IMR-90 (cell line): ENCODE data around the gene CARMIL1. TPM values are rescaled to one million over a fixed set of nuclear protein-coding genes. Genes with fewer than 3 reads are reported as not detected.

Experiments used
- ATAC-seq: fragments of 200-7000 bp; cut with Tn5 transposase; 2 replicates; pipeline ENCODE4 v1.9.1; 2020; ENCODE audit warnings: low read depth, mild to moderate bottlenecking, moderate library complexity
- BruUV-seq: library from RNA; stranded (reverse); fragments of 400-500 nt; replicated peaks from 2 replicates; lab custom pipeline; 2021; lab: Mats Ljungman, UMichigan
- CTCF ChIA-PET: fragments of 300-600 bp; formaldehyde crosslinking; extraction: SDS; loops from one replicate; lab custom pipeline; 2021; ENCODE audit warnings: antibody characterized with exemption; lab: Yijun Ruan, JAX
- POLR2A ChIA-PET: fragments of 300-600 bp; sonication (Branson Sonifier 250); formaldehyde crosslinking; loops from one replicate; lab custom pipeline; 2022; ENCODE audit warnings: antibody characterized with exemption; ENCODE audit not compliant: unreplicated experiment; lab: Charles Lee
- DNase-seq: peaks from one replicate; pipeline ENCODE4 v3.0.0; 2013
- H2AFZ ChIP-seq: replicated peaks from 2 replicates; pipeline ENCODE3; 2013; ENCODE audit warnings: low read length, mild to moderate bottlenecking; ENCODE audit not compliant: poor library complexity
- H2AK5ac ChIP-seq: 2 replicates; pipeline ENCODE4 v1.6.1; 2013; ENCODE audit warnings: low read depth, low read length, inconsistent platforms
- H2AK9ac ChIP-seq: replicated peaks from 2 replicates; pipeline ENCODE3; 2013; ENCODE audit warnings: mild to moderate bottlenecking, low read depth, low read length, moderate library complexity; ENCODE audit not compliant: poor library complexity
- H2BK120ac ChIP-seq: 2 replicates; pipeline ENCODE4 v1.6.1; 2013; ENCODE audit warnings: low read depth, low read length, inconsistent platforms
- H2BK15ac ChIP-seq: 3 replicates; pipeline ENCODE4 v1.6.1; 2013; ENCODE audit warnings: low read depth, low read length, inconsistent platforms
- H2BK20ac ChIP-seq: 2 replicates; pipeline ENCODE4 v1.6.1; 2013; ENCODE audit warnings: low read depth, mild to moderate bottlenecking, inconsistent platforms, low read length, moderate library complexity
- H2BK5ac ChIP-seq: 2 replicates; pipeline ENCODE4 v1.6.1; 2013; ENCODE audit warnings: mild to moderate bottlenecking, low read depth, low read length, inconsistent platforms; ENCODE audit not compliant: poor library complexity, severe bottlenecking
- H3K14ac ChIP-seq: replicated peaks from 2 replicates; pipeline ENCODE4 v1.6.1; 2013; ENCODE audit warnings: low read depth, low read length, inconsistent platforms
- H3K18ac ChIP-seq: 2 replicates; pipeline ENCODE4 v1.6.1; 2013; ENCODE audit warnings: low read depth, low read length, control low read depth
- H3K23ac ChIP-seq: 2 replicates; pipeline ENCODE4 v1.6.1; 2013; ENCODE audit warnings: low read depth, low read length, inconsistent platforms
- H3K27ac ChIP-seq: 2 replicates; pipeline ENCODE4 v1.5.1; 2013; ENCODE audit warnings: mild to moderate bottlenecking, control low read depth, low read length; ENCODE audit not compliant: insufficient read depth
- H3K27me3 ChIP-seq: 2 replicates; pipeline ENCODE4 v1.6.1; 2013; ENCODE audit warnings: low read length; ENCODE audit not compliant: control insufficient read depth, insufficient read depth
- H3K36me3 ChIP-seq: 2 replicates; pipeline ENCODE4 v1.6.1; 2013; ENCODE audit warnings: low read length, mixed read lengths; ENCODE audit not compliant: control insufficient read depth, insufficient read depth
- H3K4ac ChIP-seq: 2 replicates; pipeline ENCODE4 v1.6.1; 2013; ENCODE audit warnings: low read depth, low read length, inconsistent platforms
- H3K4me1 ChIP-seq: 2 replicates; pipeline ENCODE4 v1.6.1; 2013; ENCODE audit warnings: low read length, mixed read lengths; ENCODE audit not compliant: control insufficient read depth, insufficient read depth
- H3K4me2 ChIP-seq: 2 replicates; pipeline ENCODE4 v1.6.1; 2013; ENCODE audit warnings: low read depth, mild to moderate bottlenecking, control low read depth, low read length, moderate library complexity
- H3K4me3 ChIP-seq: 2 replicates; pipeline ENCODE4 v1.5.1; 2013; ENCODE audit warnings: low read depth, mild to moderate bottlenecking, control low read depth, low read length, moderate library complexity; ENCODE audit not compliant: insufficient read depth
- H3K56ac ChIP-seq: 2 replicates; pipeline ENCODE4 v1.6.1; 2013; ENCODE audit warnings: low read length, inconsistent platforms; ENCODE audit not compliant: insufficient read depth; ENCODE audit errors: extremely low read depth
- H3K79me1 ChIP-seq, 2 experiments: 2 replicates each; pipeline ENCODE4 v1.6.1; 2013; ENCODE audit warnings: low read length in 2 of 2, inconsistent platforms in 1 of 2, low read depth in 1 of 2
- H3K9ac ChIP-seq: 2 replicates; pipeline ENCODE4 v1.6.1; 2013; ENCODE audit warnings: low read depth, low read length, control low read depth
- H3K9me1 ChIP-seq: 2 replicates; pipeline ENCODE4 v1.6.1; 2013; ENCODE audit warnings: low read length, inconsistent platforms; ENCODE audit not compliant: insufficient read depth
- H3K9me3 ChIP-seq: 2 replicates; pipeline ENCODE4 v1.6.1; 2013; ENCODE audit warnings: low read length; ENCODE audit not compliant: control insufficient read depth, insufficient read depth
- H4K20me1 ChIP-seq: 2 replicates; pipeline ENCODE4 v1.6.1; 2013; ENCODE audit warnings: low read length, inconsistent platforms; ENCODE audit not compliant: insufficient read depth
- H4K5ac ChIP-seq: 2 replicates; pipeline ENCODE4 v1.6.1; 2013; ENCODE audit warnings: mild to moderate bottlenecking, low read depth, low read length, control low read depth
- H4K8ac ChIP-seq, 2 experiments: 2 replicates each; pipeline ENCODE4 v1.6.1; 2013; ENCODE audit warnings: low read depth in 2 of 2, low read length in 2 of 2, control low read depth in 1 of 2, inconsistent platforms in 1 of 2
- H4K91ac ChIP-seq: 2 replicates; pipeline ENCODE4 v1.6.1; 2013; ENCODE audit warnings: low read depth, low read length, inconsistent platforms; ENCODE audit not compliant: insufficient read depth
- CEBPB ChIP-seq: IDR thresholded peaks from 2 replicates; pipeline ENCODE4 v1.6.1; 2012; ENCODE audit warnings: low read depth, low read length, improper control_type of control experiment
- CHD1 ChIP-seq: IDR thresholded peaks from 2 replicates; pipeline ENCODE4 v1.6.1; 2012; ENCODE audit warnings: low read depth, low read length, improper control_type of control experiment
- CTCF ChIP-seq: conservative IDR thresholded peaks from 2 replicates; pipeline ENCODE4 v1.5.1; 2012; ENCODE audit warnings: mild to moderate bottlenecking, low read depth, low read length, improper control_type of control experiment
- ELK1 ChIP-seq: fragments of 150-350 bp; IDR thresholded peaks from 2 replicates; pipeline ENCODE4 v1.6.1; 2016; ENCODE audit warnings: low read depth, mild to moderate bottlenecking, low read length, moderate library complexity, borderline replicate concordance
- MAFK ChIP-seq: IDR thresholded peaks from 2 replicates; pipeline ENCODE4 v1.6.1; 2012; ENCODE audit warnings: low read depth, low read length, improper control_type of control experiment
- MAZ ChIP-seq: IDR thresholded peaks from 2 replicates; pipeline ENCODE4 v1.6.1; 2012; ENCODE audit warnings: low read depth, mild to moderate bottlenecking, low read length, improper control_type of control experiment, moderate library complexity, borderline replicate concordance
- NFE2L2 ChIP-seq: fragments of 150-350 bp; IDR thresholded peaks from 2 replicates; pipeline ENCODE4 v1.6.1; 2016; ENCODE audit warnings: low read depth, mild to moderate bottlenecking, low read length
- RAD21 ChIP-seq: IDR thresholded peaks from 2 replicates; pipeline ENCODE4 v1.6.1; 2012; ENCODE audit warnings: low read length, improper control_type of control experiment
- RCOR1 ChIP-seq: IDR thresholded peaks from 2 replicates; pipeline ENCODE4 v1.6.1; 2012; ENCODE audit warnings: mild to moderate bottlenecking, low read length, improper control_type of control experiment; ENCODE audit not compliant: insufficient replicate concordance
- RFX5 ChIP-seq: IDR thresholded peaks from 2 replicates; pipeline ENCODE4 v1.8.0; 2012; ENCODE audit warnings: low read depth, mild to moderate bottlenecking, low read length, moderate library complexity
- SMC3 ChIP-seq: fragments of 150-350 bp; IDR thresholded peaks from 2 replicates; pipeline ENCODE4 v1.6.1; 2016; ENCODE audit warnings: low read depth, mild to moderate bottlenecking, antibody characterized with exemption, low read length, moderate library complexity
- USF2 ChIP-seq: fragments of 150-350 bp; IDR thresholded peaks from 2 replicates; pipeline ENCODE4 v1.6.1; 2017; ENCODE audit warnings: mild to moderate bottlenecking, antibody characterized with exemption, low read length, low read depth
- WGBS, 2 experiments: methylation state at CpG; one replicate each; pipeline versions ENCODE4 v1.1.5 to v1.1.7; 2013; ENCODE audit warnings: missing lambda C conversion rate in 2 of 2; ENCODE audit not compliant: insufficient read length in 1 of 2; ENCODE audit errors: extremely low coverage in 2 of 2; 5-methylcytosine and 5-hydroxymethylcytosine counted together
- dilution Hi-C: fragments of 300-500 bp; cut with HindIII; formaldehyde crosslinking; loops from one replicate; pipeline ENCODE4 v1.14.3; 2018; ENCODE audit warnings: low sequenced_read_pairs; ENCODE audit not compliant: unreplicated experiment
- in situ Hi-C: fragments of 300-500 bp; cut with MboI; formaldehyde crosslinking; loops from 3 replicates; pipeline ENCODE4 v1.14.3; 2019; ENCODE audit warnings: low sequenced_read_pairs, inconsistent platforms, mixed read lengths
- intact Hi-C: fragments of 100-400 bp; cut with micrococcal nuclease; formaldehyde crosslinking; loops from 2 replicates; pipeline ENCODE4 v1.10.0; 2022
- polyA plus RNA-seq, 3 experiments: library from polyadenylated mRNA; depleted of rRNA; stranded (reverse); fragments of >200 nt; gene quantifications; 2 replicates each; pipeline ENCODE4 v1.2.3, GENCODE V29; 2012; ENCODE audit warnings: low replicate concordance in 1 of 3
- total RNA-seq: library from RNA; depleted of rRNA; stranded (reverse); fragments of >200 nt; gene quantifications from 2 replicates; pipeline ENCODE4 v1.2.3, GENCODE V29; 2012

The CARMIL1 gene
- total and polyA plus RNA-seq, 2 of the 4 experiments (the other 2 are of a cell fraction), result 1.3 to 2.9 TPM

GRCh38 chr6:25370178-25371036, 91.2 kb downstream of the CARMIL1 start:
- Histone ChIP-seq H3K4me3 (no peak overlapping the region), H2BK15ac (no peak overlapping the region), H2AFZ (no peak overlapping the region), H3K27me3 (no peaks in the 10 kb centered on the region), H2BK120ac (no peak overlapping the region), H4K8ac (no peak overlapping the region), H4K5ac (no peak overlapping the region), H3K4me2 (no peak overlapping the region), H3K18ac (no peak overlapping the region), H3K4me1 (no peaks in the 10 kb centered on the region; the same call in 1 of the 2 replicates), H4K20me1 (no peaks in the 10 kb centered on the region), H2AK9ac (no peak overlapping the region), H3K36me3 (no peaks in the 10 kb centered on the region), H3K27ac (no peak overlapping the region), H3K9me1 (no peaks in the 10 kb centered on the region), H3K56ac (no peak overlapping the region), H3K14ac (no peak overlapping the region), H2AK5ac (no peak overlapping the region), H3K9ac (no peak overlapping the region), H2BK5ac (no peak overlapping the region), H3K9me3 (no peaks in the 10 kb centered on the region), H2BK20ac (no peak overlapping the region), H3K4ac (no peak overlapping the region), H4K91ac (no peak overlapping the region), H3K23ac (no peak overlapping the region), H3K79me1 (no peaks in the 10 kb centered on the region)
- TF ChIP-seq MAZ (no peak), ELK1 (no peak), CEBPB (no peak), USF2 (no peak), RAD21 (no peak), CTCF (no peak), RFX5 (no peak), CHD1 (no peak), NFE2L2 (no peak), MAFK (no peak), RCOR1 (no peak), SMC3 (no peak)
- intact Hi-C loops, result no loop called here
- ChIA-PET POLR2A (no interaction called here), CTCF (interaction anchor here (0.8 kb wide), 1 partner anchor 92 kb away, joined by 3 read pairs; no protein-coding TSS in a partner anchor)
- DNase-seq (no peak), ATAC-seq (no peak)
- 60% methylated on average over 1 of the region's 10 CpGs; no CpG with 5 or more reads in 1 of the 2 experiments for WGBS, 2 experiments
- in situ Hi-C loops, result no loop called here
- dilution Hi-C loops, result no loop called here
- no TSS peak for BruUV-seq
